Endothelial cell of umbilical vein (primary cell): Measurements from ENCODE around the gene ANKRD39.

ENCODE experiments used
- CTCF ChIP-seq, 2 donors: IDR thresholded peaks; 1 replicate in 1 of 2; 2 replicates in 1 of 2; pipeline ENCODE4 v1.5.1; 2011; ENCODE audit warnings: low read length in 2 of 2, mild to moderate bottlenecking in 2 of 2, moderate library complexity in 2 of 2, control low read depth in 1 of 2, inconsistent platforms in 1 of 2, low read depth in 1 of 2; ENCODE audit not compliant: insufficient read depth in 1 of 2; ENCODE audit errors: extremely low read depth in 1 of 2
- EZH2 ChIP-seq: IDR thresholded peaks from 2 replicates; pipeline ENCODE4 v1.6.1; 2012; ENCODE audit warnings: borderline replicate concordance, low read depth, mild to moderate bottlenecking, moderate library complexity, low read length, inconsistent platforms; ENCODE audit not compliant: severe bottlenecking
- GATA2 ChIP-seq: IDR thresholded peaks from 2 replicates; pipeline ENCODE4 v1.7.0; 2011; ENCODE audit warnings: low read depth, mild to moderate bottlenecking, moderate library complexity, mixed read lengths, low read length; ENCODE audit not compliant: insufficient read length, insufficient read depth
- MYC ChIP-seq: IDR thresholded peaks from one replicate; pipeline ENCODE4 v1.6.1; 2011; ENCODE audit warnings: mild to moderate bottlenecking, low read depth, low read length
- POLR2A ChIP-seq: IDR thresholded peaks from 2 replicates; pipeline ENCODE4 v1.6.1; 2012; ENCODE audit warnings: low read depth, mild to moderate bottlenecking, control low read depth, low read length
- POLR2AphosphoS5 ChIP-seq: IDR thresholded peaks from 2 replicates; pipeline ENCODE4 v1.6.1; 2012; ENCODE audit warnings: low read depth, mild to moderate bottlenecking, control low read depth, low read length, moderate library complexity; ENCODE audit not compliant: insufficient read depth
- TF ChIP-seq, protein P1 (sequence below): IDR thresholded peaks from 2 replicates; pipeline ENCODE4 v1.6.1; 2011; ENCODE audit not compliant: insufficient read depth, insufficient read length

DNA sequence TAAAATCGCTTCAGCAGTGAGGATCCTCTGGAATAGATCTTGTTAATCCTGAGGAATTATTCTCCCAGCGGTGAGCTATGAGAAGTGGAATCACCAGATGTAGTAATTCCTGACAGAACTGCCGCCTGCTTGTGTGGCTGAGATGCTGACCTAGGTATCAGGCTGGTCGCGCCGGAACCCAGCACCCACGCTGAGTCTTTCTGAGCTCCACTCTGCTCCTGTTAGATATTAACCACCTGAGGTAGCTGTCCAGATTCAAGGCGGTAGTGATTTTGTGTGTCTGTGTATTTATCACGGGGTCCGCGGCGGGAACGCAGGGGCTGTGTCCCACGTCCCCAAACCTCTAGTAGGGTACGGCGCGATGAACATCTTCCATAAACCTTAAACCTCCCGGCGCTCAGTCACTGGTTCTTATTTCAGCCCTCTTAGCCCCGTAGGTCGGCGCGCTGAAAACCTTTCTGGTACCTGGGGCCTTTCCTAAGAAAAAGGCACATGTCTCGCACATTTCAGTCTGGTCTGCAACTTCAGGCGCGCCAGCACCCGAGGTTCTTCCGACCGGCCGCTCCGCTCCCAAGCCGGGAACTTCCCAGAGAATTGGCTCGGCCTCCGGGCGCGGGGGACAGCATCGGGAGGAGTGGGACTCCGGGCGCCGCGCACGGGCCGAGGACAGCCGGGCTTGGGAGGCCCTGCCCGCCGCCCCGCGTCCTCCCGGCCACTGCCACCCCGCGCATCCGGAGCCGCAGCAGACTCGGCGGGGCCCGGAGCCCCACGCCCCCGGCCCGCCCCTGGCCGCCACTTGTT lies 42.3 kb downstream of the ANKRD39 start:
- no peak for TF ChIP-seq CTCF (IDR thresholded peaks at IDR 0.05; ENCODE audit: extremely low read depth in 1 of 2, insufficient read depth in 1 of 2, low read depth in 1 of 2, low read length in 2 of 2)
- TF ChIP-seq POLR2A, result peak; percentile 17
- TF ChIP-seq EZH2, result no peak
- TF ChIP-seq, protein P1, sequence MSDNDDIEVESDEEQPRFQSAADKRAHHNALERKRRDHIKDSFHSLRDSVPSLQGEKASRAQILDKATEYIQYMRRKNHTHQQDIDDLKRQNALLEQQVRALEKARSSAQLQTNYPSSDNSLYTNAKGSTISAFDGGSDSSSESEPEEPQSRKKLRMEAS, result no peak
- TF ChIP-seq MYC, result no peak
- no peak for TF ChIP-seq GATA2
- TF ChIP-seq POLR2AphosphoS5, result no peak
